NCI-H2227 (cell line): ENCODE results near the gene ANGPTL7.
A peak's percentile ranks its signal among the peaks of the same experiment; 100 is the strongest.

ENCODE experiments used
- DNase-seq: peaks from one replicate; lab custom pipeline; 2025; ENCODE audit not compliant: unreplicated experiment; lab: John Stamatoyannopoulos, UW

Gene ANGPTL7

DNA sequence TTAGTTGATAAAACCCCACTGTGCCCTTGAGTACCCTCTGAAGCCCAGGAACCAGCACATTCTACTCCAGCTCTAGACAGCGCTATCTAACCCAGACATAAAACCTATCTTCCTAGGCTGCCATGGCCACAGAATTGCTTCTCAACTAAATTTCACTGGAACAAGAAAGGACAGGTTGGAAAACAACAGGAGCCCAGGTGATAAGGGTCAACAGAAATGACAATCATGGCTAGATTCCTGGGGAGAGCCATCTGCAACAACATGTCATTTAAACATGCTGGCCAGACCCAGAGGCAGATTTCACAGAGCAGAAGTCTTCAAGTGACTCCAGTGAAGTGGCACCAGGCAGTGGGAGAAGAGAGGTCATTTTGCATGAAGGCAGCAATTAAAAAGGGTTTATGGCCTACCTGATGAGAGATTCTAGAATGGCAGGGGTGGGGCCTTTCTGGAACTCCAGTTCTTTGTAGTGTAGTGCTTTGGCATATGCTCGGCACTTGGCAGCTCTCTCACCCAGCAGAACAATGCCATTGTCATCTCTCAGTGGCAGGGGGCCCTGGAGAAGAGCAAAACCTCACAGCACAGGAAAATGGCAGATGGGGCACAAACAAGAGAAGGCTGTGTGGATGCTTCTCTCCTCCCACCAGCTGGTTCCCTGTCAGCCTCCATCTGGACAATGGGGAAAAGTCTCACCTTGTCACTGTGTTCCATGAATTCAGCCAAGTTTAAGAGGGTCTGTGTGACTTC lies 9.9 kb downstream of the ANGPTL7 start:
- DNase-seq: peak; percentile 88

DNA sequence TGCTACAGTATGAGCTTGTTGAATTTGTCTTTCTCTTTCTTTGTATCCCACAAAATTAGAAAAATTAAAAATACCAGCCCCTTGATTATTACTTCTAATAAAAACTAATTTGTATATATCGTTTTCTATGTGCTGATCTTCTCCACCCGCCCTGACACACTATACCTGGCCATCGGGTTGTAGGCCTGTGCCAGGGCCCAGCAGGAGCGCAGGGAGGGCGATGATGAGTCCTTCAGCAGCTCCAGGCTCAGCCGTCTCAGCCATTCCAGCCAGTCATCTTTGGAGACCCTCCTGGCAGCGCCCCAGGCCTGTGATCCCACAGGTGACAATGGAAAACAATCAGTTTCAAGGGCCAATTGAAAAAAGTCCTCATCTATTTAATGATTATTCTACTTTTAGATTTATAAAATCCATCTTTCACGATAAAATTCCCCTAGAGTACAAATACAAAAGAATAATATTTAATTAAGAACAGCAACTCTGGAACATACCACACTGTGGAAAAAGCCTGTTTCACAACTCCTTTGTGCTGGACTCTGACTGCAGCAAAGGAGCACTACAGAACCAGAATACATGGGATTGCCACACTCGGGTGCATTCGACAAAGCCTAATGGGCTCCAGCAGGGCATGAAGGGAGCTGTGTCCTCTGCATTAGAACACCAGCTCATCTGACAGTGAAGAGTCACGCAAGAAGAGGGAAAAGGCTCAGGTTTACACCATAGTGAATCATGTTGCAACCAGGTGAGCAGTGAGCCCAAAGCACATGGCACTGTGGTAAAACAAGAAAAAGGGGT lies 15.4 kb downstream of the ANGPTL7 start:
- DNase-seq: no peak

DNA sequence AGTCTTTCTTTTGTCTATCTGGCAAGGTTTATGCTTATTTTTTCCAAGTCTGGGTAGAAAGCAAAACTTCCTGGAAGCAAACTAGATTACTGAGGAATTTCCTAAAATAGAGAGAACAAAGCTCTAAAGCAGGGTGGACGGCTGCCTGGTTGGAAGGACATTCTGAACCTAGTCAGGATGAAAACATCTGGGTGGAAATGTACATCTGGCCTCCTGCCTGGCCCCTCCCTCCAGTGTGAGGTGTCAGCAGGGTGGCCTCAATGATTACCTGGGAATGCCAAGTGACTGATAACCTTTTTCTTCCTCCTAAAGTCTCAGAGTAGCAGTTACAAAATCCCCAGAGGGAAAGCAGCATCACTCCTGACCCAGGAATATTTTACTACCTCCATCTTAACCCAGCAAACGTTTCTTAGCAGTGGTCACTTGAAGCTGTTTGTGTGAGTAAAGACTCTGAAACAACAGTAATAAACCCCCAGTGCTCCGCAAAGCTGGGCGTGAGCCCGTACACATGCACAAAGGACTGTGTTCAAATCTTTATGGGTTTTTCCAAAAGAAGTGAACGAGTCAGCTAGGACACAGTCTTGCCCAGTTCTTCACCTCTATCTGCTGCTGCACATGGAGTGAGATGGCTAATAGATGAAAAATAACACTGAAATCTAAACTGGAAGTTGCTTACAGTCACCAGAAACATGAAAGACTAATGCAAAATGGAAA lies 18.9 kb downstream of the ANGPTL7 start:
- DNase-seq: no peak

DNA sequence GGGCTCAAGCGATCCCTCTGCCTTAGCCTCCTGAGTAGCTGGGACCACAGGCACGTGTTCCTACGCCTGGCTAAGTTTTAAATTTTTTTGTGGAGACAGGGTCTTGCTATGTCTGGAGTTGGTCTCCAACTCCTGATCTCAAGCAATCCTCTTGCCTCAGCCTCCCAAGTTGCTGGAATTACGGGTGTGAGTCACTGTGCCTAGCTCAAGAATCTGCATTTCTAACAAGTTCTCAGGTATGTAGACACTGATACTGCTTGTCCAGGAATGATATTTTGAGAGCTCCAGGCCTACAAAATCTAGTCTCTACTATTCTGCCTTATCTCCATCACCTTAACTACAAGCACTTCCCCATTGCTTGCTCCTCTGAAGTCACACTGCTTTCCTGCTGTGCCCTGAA lies 22.3 kb downstream of the ANGPTL7 start:
- no peak for DNase-seq

DNA sequence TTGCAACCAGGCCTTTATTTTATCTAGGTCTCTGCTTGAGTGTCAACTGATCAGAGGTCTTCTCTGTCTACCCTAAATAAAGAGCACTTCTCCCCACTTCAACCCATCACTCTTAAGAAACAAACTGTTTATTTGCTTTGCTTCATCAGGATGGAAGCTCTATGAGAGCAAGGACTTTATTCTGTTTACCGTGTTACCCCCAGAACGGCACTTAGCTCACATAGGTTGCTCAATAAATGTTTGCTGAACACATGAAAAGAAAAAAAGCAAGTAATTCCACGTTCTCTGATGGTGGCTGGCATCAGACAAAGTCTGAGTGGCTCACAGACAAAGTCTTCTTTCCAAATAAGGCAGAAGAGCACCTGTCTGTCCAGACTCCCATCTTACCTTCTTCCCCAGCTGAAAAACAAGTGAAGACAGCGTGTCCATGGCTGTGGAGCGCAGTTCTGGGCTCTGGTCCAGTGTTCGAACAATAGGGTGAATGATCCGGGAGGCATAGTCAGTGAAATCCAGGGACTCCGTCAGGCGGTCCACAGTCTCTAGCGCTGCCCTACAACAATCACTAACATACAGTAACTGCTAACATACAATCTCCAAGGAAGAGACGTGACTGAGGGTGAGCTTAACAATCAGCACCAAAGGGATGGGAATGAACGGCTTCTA lies 22.9 kb downstream of the ANGPTL7 start:
- no peak for DNase-seq

DNA sequence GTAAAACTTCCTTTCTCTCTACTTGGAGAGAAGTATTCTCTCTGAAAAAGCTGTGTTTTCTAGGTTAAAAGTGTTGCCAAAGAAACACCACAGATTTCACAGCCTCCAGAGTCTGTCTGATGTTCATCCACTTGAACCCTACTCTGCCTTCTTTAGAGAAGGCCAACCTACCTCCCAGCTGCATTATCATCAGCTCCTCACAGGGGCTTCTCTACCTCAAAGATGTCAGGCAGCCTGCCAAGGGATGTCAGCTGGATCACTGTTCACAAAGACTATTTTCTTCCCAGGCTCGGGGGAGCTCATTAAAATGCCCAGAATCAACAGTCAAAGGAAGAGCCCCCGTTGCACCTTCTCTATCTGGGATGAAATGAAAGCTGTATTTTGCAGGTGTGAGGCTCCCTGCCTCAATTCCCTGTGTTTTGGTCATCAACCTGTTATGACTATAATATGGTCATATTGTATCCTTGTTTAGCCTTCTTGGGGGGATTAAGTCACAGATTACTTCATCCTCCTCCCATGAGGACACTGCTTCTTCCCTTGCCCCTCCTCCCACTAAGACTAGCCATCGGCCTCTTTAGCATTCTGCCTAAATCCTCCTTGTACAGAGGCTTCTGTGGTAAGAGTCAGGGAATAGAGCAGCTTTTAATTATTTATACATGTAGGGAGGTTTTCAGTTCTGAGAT lies 25.7 kb downstream of the ANGPTL7 start:
- DNase-seq: peak; percentile 70

DNA sequence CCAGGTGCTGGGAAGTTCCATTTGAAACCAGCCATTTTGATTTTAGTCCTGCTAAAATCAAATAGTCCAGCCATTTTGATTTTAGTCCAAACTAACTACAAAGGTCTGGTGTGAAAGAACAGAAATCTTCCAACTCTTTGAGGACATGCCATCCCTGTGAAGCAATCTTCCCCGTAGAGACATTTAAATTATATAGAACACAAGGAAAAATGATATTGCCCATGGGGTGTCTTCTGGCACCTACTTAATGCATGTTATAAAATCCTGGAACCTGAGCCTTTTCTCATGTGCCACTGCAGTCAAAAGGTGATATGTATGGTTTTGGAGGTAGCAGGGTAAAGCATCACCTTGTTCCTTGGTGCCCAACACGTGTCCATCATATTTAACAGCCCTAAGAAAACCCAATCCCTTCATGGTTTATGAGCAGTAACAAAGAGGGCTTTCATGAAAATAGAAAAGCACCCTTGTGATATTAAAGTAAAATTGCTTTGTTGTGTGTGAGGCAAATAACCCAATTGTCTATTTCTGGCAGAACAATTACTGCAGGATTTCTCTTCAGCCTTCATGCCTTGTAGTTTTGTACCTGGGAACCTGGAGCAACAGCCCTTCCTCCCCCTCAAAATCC lies 26.3 kb downstream of the ANGPTL7 start:
- no peak for DNase-seq

DNA sequence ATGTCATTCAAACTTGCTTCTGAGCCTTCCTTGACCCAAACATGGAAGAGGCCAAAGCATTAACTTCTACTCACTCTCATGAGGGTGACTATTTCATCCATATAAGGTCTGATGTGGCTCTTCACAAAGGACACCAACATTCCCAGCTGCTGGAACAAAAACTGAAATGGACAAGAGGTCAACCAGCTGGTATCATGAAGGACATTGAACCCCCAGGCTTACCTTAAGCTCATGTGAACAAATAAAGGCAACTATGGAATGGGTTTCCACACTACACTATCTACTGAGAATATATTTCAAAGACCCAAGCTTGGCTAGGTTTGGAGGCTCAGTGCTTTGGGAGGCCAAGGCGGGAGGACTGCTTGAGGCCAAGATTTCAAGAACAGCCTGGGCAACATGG lies 26.9 kb downstream of the ANGPTL7 start:
- no peak for DNase-seq

DNA sequence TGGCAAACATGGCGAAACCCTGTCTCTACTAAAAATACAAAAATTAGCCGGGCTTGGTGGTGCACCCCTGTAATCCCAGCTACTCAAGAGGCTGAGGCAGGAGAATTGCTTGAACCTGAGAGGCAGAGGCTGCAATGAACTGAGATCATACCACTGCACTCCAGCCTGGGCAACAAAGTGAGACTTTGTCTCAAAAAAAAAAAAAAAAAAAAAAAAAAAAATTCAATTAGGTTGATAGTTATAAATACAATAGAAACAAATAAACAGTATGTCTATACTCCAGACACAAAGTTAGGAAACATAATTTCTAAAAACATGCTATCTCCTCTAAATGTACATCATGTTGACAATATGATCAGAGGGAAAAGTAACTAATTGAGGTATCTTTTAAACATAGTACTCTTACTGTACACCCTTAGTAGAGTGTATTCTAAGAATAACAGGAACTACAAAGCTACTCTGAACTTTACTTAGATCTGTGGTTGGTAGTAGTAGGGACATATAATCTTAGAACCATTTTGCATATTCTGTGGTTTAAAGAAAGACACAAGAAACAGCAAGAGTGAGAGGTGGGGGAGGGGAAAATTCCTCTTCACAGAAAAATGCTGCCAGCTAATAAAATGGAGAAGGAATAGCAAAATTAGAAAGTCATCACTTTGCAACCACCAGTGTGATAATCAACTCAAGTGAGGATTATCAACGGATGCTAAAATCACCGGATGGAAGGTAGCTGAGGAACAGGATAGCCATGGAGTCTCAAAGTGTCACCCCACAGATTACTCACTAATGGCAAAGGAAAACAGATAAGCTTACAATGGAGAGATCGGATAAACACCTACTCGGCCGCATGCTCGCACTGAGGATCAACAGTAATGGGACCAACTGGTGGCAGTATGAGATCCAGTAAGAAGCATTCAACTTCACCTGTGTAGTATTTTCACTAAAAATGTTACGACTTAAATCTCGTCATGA lies 38.2 kb downstream of the ANGPTL7 start:
- DNase-seq: no peak

DNA sequence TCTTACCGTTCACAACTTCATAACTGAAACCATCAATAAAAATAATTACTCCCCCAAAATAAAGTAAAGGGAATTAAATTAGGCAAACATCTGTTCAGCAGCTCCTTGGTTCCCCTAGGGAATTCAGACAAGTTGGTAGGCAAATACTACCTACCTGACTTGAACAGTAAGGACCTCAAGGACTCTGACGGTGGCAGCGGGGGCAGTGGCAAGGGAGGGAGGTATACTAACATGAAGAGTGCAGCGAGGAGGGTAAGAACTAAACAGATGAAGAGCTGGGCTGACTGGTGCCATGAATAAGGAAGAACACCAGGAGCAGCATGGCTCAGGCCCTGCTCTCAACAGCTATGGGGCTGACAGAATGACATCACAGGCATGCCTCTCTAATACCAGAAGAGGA lies 40.0 kb downstream of the ANGPTL7 start:
- no peak for DNase-seq

DNA sequence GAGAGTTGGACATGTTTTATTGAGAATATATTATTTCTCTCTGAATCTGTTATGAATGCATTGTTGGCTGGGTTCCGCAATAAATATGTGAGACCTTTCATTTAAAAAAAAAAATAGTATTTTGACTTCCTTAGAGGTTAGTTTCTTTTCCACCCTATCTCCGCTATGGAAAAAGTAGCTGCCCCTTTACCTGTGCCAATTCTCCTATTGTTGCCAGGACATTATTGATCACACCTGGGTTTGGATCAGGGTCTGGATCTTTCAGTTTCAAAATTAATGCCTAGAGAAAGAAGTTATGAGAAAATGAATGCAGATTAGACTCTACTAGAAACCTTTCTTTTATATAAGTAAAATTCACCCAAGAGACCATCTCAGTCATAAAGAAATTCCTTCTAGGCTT lies 44.1 kb downstream of the ANGPTL7 start:
- DNase-seq: no peak

DNA sequence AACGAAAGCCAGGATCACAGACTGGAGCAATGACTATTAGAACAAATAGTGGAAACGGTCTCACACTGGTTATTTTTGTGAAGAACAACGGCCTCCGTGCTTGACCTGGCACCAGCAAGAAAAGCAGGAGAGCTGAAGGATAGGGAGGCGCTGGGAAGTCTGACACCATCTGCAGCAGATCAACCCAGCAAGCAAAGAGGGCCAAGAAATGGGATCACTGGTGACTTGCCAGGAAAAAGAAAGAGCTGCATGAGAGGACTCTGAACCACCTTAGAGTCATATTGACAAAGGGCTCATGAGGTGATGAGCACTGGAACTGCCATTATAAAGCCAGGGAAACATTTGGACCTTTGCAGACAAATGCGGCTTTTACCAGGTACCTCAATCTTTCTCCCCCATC lies 48.2 kb downstream of the ANGPTL7 start:
- DNase-seq: no peak

DNA sequence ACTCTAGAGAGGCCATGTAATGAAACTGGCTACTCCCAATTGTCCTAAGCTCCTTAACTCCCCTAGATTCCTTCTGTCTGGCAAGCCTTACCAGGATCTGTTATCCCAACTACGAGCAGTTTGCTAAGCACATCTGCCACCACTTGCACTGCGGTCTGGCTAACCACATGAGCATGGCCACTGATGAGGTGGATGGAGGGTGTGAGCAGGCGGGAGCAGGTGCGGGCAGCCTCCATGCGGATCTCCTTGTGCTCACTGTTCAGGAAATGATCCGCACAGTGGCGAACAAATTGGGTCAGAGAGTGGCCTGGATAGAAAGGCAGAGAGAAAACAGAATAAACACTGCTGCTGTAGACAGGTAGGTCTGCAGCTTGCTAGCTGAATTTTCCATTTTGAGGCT lies 49.2 kb downstream of the ANGPTL7 start:
- no peak for DNase-seq

DNA sequence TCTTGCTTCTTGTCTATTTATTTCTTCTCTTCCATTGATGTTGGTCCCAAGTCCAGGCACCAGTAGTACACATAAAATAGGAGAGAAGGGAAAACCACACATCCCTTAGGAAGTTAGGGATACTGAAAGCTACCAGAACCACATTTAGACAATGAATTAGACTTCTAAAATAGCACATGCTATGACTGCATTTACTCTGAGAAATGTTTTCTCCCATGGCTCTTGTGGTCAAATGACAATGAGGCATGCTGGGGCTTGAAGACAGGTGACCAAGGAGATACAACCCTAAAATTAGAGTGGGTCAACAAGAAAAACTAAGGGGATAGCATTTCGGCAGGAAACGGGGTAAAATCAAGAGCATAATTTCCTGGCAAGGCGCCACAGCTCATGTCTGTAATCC lies 56.1 kb downstream of the ANGPTL7 start:
- DNase-seq: no peak
